Fibroblast of skin of left quadriceps (primary cell): ENCODE measurements around the gene OR5H14.

Source experiments
- DNase-seq, 2 experiments: peaks; one replicate each; pipeline ENCODE4 v3.0.0-alpha.2; 2013; ENCODE audit warnings: low read depth in 2 of 2

OR5H14 gene

GRCh38 chr3:98199020-98199419, 51.7 kb downstream of the OR5H14 start:
- DNase-seq: no peak
